Spinal cord (tissue), 10 donors: Measurements from ENCODE around the gene TYW3. TPM values are rescaled to one million over a fixed set of nuclear protein-coding genes. Genes with fewer than 3 reads are reported as not detected.
"Not testable (repeated sequence)": the region's sequence is repeated elsewhere in the genome, so short reads cannot be mapped to it uniquely, and the experiment has no call there.

ENCODE experiments used
- DNase-seq, 6 donors: peaks; one replicate each; pipeline versions ENCODE4 v3.0.0 to v3.0.0-alpha.2; 2013 to 2015; ENCODE audit warnings: low spot score in 6 of 6, low read depth in 4 of 6
- H3K27ac ChIP-seq: one replicate; pipeline ENCODE4 v1.5.1; 2013; ENCODE audit warnings: low read depth, low read length, control low read depth
- H3K27me3 ChIP-seq: one replicate; pipeline ENCODE4 v1.6.1; 2013; ENCODE audit warnings: low read length; ENCODE audit not compliant: control insufficient read depth, insufficient read depth
- H3K36me3 ChIP-seq: one replicate; pipeline ENCODE4 v1.6.1; 2013; ENCODE audit warnings: low read length; ENCODE audit not compliant: control insufficient read depth, insufficient read depth
- H3K4me1 ChIP-seq: one replicate; pipeline ENCODE4 v1.6.1; 2013; ENCODE audit warnings: low read length; ENCODE audit not compliant: control insufficient read depth, insufficient read depth
- H3K4me3 ChIP-seq: one replicate; pipeline ENCODE4 v1.5.1; 2013; ENCODE audit warnings: low read depth, low read length, control low read depth
- H3K9me3 ChIP-seq: one replicate; pipeline ENCODE4 v1.6.1; 2013; ENCODE audit warnings: low read length; ENCODE audit not compliant: control insufficient read depth, insufficient read depth
- WGBS: methylation state at CpG from one replicate; pipeline ENCODE4 v1.1.5; 2013; ENCODE audit warnings: missing lambda C conversion rate; ENCODE audit not compliant: insufficient coverage; 5-methylcytosine and 5-hydroxymethylcytosine counted together
- polyA plus RNA-seq, 2 donors: library from polyadenylated mRNA; unstranded; fragments of 120-200 nt; gene quantifications; one replicate each; pipeline ENCODE4 v1.2.1, GENCODE V29; 2013; ENCODE audit not compliant: insufficient read length in 2 of 2
- total RNA-seq, 2 donors: library from RNA; depleted of rRNA in 1 of 2; stranded (reverse); fragments of 120-200 nt in 1 of 2; fragments of >200 nt in 1 of 2; gene quantifications; one replicate each; pipeline versions ENCODE4 v1.2.3 to v1.2.4, GENCODE V29; 2013 to 2014
- donor health status: healthy.

The TYW3 gene
- total and polyA plus RNA-seq, 4 donors, result 14.5 to 19.7 (median 18.0) TPM

GRCh38 chr1:74728736-74729135 is 4.2 kb upstream of the TYW3 start:
- 72% methylated on average over 3 of the region's 3 CpGs for WGBS
- Histone ChIP-seq H3K4me1 (no peaks in the 10 kb centered on the region), H3K36me3 (no peaks in the 10 kb centered on the region), H3K9me3 (peaks cover 10% of the 10 kb centered on the region), H3K27me3 (no peaks in the 10 kb centered on the region), H3K4me3 (no peak overlapping the region), H3K27ac (no peak overlapping the region)
- DNase-seq, result no peak

- no peak for DNase-seq
- Histone ChIP-seq H3K27ac (no peak overlapping the region), H3K4me1 (no peaks in the 10 kb centered on the region), H3K9me3 (peaks cover 10% of the 10 kb centered on the region), H3K27me3 (no peaks in the 10 kb centered on the region), H3K36me3 (no peaks in the 10 kb centered on the region), H3K4me3 (no peak overlapping the region)
- no CpG with 5 or more reads among the region's 6 CpGs for WGBS
These were observed 3.0 kb upstream of the TYW3 start for GRCh38 chr1:74729741-74730478.

GRCh38 chr1:74731399-74732052 is 1.4 kb upstream of the TYW3 start:
- Histone ChIP-seq H3K36me3 (no peaks in the 10 kb centered on the region), H3K9me3 (no peaks in the 10 kb centered on the region), H3K27me3 (no peaks in the 10 kb centered on the region), H3K4me3 (no peak overlapping the region), H3K27ac (no peak overlapping the region), H3K4me1 (no peaks in the 10 kb centered on the region)
- 80% methylated on average over 6 of the region's 11 CpGs for WGBS
- no peak for DNase-seq

- Histone ChIP-seq H3K4me3 (peak overlapping the region; percentile 94), H3K27ac (peak overlapping the region; percentile 98)
- not testable (repeated sequence) for H3K4me1 ChIP-seq, H3K36me3 ChIP-seq, H3K27me3 ChIP-seq, H3K9me3 ChIP-seq
- 4% methylated on average over 10 of the region's 17 CpGs for WGBS
- peak in 1 of 6 donors; percentile 9 for DNase-seq
These were observed 643 bp upstream of the TYW3 start for GRCh38 chr1:74732071-74732946.

GRCh38 chr1:74733604-74734484 is 892 bp downstream of the TYW3 start:
- Histone ChIP-seq H3K27me3 (no peaks in the 10 kb centered on the region), H3K9me3 (no peaks in the 10 kb centered on the region), H3K36me3 (peaks cover 8% of the 10 kb centered on the region), H3K27ac (peak overlapping the region; percentile 98), H3K4me1 (no peaks in the 10 kb centered on the region), H3K4me3 (peak overlapping the region; percentile 94)
- DNase-seq, result peak in 5 of 6 donors; percentile 59 to 94 (median 67)
- 50% methylated on average over 2 of the region's 11 CpGs for WGBS

- no peak for DNase-seq
- H3K36me3 ChIP-seq, result peaks cover 13% of the 10 kb centered on the region
- H3K27ac ChIP-seq, result no peak overlapping the region
- 100% methylated on average over 2 of the region's 4 CpGs for WGBS
- no peaks in the 10 kb centered on the region for H3K9me3 ChIP-seq
- H3K27me3 ChIP-seq, result no peaks in the 10 kb centered on the region
- no peaks in the 10 kb centered on the region for H3K4me1 ChIP-seq
- no peak overlapping the region for H3K4me3 ChIP-seq
These were observed 4.4 kb downstream of the TYW3 start for GRCh38 chr1:74737333-74737732.

GRCh38 chr1:74740307-74740980 is 7.5 kb downstream of the TYW3 start:
- not testable (repeated sequence) for H3K27me3 ChIP-seq, H3K4me1 ChIP-seq, H3K27ac ChIP-seq, DNase-seq, H3K4me3 ChIP-seq, H3K9me3 ChIP-seq
- peaks cover 18% of the 10 kb centered on the region for H3K36me3 ChIP-seq
- WGBS, result 97% methylated on average over 5 of the region's 13 CpGs

GRCh38 chr1:74745247-74745646 is 12.3 kb downstream of the TYW3 start:
- 100% methylated on average over 2 of the region's 6 CpGs for WGBS
- H3K27ac ChIP-seq, H3K4me1 ChIP-seq, H3K4me3 ChIP-seq, H3K27me3 ChIP-seq, H3K9me3 ChIP-seq, DNase-seq: not testable (repeated sequence)
- H3K36me3 ChIP-seq, result peaks cover 10% of the 10 kb centered on the region
